Cardiac muscle cell (in vitro differentiated cells and primary cell): ENCODE results near the gene STAP2. TPM values are rescaled to one million over a fixed set of nuclear protein-coding genes. Genes with fewer than 3 reads are reported as not detected.

Experiments
- DNase-seq, 2 donors: peaks; one replicate each; pipeline versions ENCODE4 v3.0.0 to v3.0.0-alpha.2; 2010 to 2017; ENCODE audit warnings: low read depth in 1 of 2, low spot score in 1 of 2
- H3K27ac ChIP-seq: fragments of 200-600 bp; sonication (generic); 2 replicates; pipeline ENCODE4 v1.5.1; 2016
- H3K27me3 ChIP-seq: fragments of 200-600 bp; sonication (generic); 2 replicates; pipeline ENCODE4 v1.6.0; 2016; ENCODE audit warnings: control low read depth
- H3K36me3 ChIP-seq: fragments of 200-600 bp; sonication (generic); 2 replicates; pipeline ENCODE4 v1.5.1; 2016; ENCODE audit warnings: control low read depth
- H3K4me1 ChIP-seq: fragments of 200-600 bp; sonication (generic); 2 replicates; pipeline ENCODE4 v1.8.1; 2017; ENCODE audit warnings: low read depth, mild to moderate bottlenecking, mixed run types
- H3K4me3 ChIP-seq: fragments of 200-600 bp; sonication (generic); 2 replicates; pipeline ENCODE4 v1.5.1; 2016; ENCODE audit warnings: mild to moderate bottlenecking
- H3K9me3 ChIP-seq: fragments of 200-600 bp; sonication (generic); 2 replicates; pipeline ENCODE4 v1.5.1; 2017; ENCODE audit warnings: low read depth, mild to moderate bottlenecking, control low read depth
- polyA plus RNA-seq: library from polyadenylated mRNA; unstranded; fragments of >200 nt; fragmentation: Nextera tagmentation; extraction: Ambion mirVana; gene quantifications from 2 replicates; pipeline ENCODE4 v1.2.1, GENCODE V29; 2016
- total RNA-seq: library from RNA; depleted of rRNA; stranded (reverse); fragments of >200 nt; gene quantifications from 2 replicates; pipeline ENCODE4 v1.2.3, GENCODE V29; 2016
- TF ChIP-seq, protein P1 (sequence below): IDR thresholded peaks from 2 replicates; pipeline ENCODE4 v1.5.1; 2012; ENCODE audit warnings: low read depth, mild to moderate bottlenecking, low read length

Gene STAP2
- total and polyA plus RNA-seq, 2 experiments from 2014 or later: 12.3 to 20.3 TPM

DNA sequence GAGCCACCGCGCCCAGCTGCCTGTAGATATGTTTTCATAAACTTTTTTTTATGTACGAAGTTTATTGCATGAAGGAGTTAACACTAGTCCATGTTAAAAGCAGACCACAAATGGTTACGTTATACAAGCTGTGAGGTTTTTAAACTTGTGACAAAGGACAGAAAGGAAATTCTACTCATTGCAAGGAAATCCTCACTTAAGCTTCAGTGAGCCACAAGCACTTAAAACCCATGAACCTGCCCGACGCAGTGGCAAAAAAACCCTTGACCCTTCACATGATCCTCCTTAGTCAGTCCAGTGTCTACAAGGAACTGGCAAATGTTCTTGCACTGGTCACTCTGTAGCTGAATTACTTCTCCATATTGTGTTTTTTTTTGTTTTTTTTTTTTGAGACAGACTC lies 8.9 kb upstream of the STAP2 start:
- H3K27ac ChIP-seq: no peak overlapping the region
- H3K36me3 ChIP-seq: peaks cover 4% of the 10 kb centered on the region
- H3K9me3 ChIP-seq: no peaks in the 10 kb centered on the region
- H3K4me1 ChIP-seq: no peaks in the 10 kb centered on the region
- TF ChIP-seq, protein P1, sequence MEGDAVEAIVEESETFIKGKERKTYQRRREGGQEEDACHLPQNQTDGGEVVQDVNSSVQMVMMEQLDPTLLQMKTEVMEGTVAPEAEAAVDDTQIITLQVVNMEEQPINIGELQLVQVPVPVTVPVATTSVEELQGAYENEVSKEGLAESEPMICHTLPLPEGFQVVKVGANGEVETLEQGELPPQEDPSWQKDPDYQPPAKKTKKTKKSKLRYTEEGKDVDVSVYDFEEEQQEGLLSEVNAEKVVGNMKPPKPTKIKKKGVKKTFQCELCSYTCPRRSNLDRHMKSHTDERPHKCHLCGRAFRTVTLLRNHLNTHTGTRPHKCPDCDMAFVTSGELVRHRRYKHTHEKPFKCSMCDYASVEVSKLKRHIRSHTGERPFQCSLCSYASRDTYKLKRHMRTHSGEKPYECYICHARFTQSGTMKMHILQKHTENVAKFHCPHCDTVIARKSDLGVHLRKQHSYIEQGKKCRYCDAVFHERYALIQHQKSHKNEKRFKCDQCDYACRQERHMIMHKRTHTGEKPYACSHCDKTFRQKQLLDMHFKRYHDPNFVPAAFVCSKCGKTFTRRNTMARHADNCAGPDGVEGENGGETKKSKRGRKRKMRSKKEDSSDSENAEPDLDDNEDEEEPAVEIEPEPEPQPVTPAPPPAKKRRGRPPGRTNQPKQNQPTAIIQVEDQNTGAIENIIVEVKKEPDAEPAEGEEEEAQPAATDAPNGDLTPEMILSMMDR: no peak
- H3K27me3 ChIP-seq: no peaks in the 10 kb centered on the region
- no peak for DNase-seq
- no peak overlapping the region for H3K4me3 ChIP-seq

DNA sequence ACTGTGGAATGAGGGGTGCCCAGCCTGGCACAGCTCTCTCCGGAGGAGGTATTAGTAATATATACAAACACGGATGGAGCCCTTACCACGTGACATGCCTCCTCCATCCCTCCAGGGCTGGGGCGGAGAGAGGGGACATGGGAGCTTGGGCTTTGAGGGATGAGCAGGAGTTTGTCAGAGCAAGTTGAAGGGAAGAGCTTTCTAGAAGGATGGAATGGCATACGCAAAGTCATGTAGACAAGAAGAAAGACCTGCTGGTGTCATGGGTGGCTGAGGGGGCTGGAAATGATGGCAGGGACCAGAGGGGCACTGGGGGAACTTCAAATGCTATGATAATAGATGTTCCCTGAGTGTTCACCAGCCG lies 7.4 kb upstream of the STAP2 start:
- Histone ChIP-seq H3K36me3 (peaks cover 4% of the 10 kb centered on the region), H3K27ac (no peak overlapping the region), H3K4me1 (peaks cover 4% of the 10 kb centered on the region), H3K27me3 (no peaks in the 10 kb centered on the region), H3K4me3 (no peak overlapping the region), H3K9me3 (no peaks in the 10 kb centered on the region)
- no peak for DNase-seq
- TF ChIP-seq, protein P1: no peak

DNA sequence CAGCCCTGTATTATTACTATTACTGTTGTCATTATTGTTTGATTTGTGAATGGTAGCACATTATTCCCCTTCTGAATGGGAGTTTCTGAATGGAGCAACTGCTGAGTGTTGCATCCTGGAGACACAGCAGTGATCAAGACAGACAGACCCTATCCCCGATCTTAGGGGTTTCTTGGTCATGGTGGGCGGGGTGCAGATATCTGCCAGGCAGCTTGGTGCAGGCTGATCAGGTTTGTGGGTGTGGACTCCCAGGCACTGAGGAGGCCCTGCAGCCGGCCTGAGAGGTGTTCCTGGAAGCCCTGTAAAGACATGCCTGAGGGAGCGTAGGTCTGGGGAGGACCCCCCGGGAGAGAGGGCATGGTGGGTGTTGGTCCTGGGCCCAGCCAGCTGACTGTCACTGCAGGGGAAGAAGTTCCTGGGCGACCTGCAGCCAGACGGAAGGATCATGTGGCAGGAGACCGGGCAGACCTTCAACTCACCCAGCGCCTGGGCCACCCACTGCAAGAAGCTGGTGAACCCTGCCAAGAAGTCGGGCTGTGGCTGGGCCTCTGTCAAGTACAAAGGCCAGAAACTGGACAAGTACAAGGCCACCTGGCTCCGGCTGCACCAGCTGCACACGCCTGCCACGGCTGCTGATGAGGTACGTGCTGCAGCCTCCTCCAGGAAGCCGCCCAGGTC lies 6.9 kb upstream of the STAP2 start:
- H3K27ac ChIP-seq: no peak overlapping the region
- no peaks in the 10 kb centered on the region for H3K9me3 ChIP-seq
- peaks cover 4% of the 10 kb centered on the region for H3K36me3 ChIP-seq
- H3K4me3 ChIP-seq: no peak overlapping the region
- TF ChIP-seq, protein P1: no peak
- peaks cover 4% of the 10 kb centered on the region for H3K4me1 ChIP-seq
- DNase-seq: no peak
- H3K27me3 ChIP-seq: no peaks in the 10 kb centered on the region

DNA sequence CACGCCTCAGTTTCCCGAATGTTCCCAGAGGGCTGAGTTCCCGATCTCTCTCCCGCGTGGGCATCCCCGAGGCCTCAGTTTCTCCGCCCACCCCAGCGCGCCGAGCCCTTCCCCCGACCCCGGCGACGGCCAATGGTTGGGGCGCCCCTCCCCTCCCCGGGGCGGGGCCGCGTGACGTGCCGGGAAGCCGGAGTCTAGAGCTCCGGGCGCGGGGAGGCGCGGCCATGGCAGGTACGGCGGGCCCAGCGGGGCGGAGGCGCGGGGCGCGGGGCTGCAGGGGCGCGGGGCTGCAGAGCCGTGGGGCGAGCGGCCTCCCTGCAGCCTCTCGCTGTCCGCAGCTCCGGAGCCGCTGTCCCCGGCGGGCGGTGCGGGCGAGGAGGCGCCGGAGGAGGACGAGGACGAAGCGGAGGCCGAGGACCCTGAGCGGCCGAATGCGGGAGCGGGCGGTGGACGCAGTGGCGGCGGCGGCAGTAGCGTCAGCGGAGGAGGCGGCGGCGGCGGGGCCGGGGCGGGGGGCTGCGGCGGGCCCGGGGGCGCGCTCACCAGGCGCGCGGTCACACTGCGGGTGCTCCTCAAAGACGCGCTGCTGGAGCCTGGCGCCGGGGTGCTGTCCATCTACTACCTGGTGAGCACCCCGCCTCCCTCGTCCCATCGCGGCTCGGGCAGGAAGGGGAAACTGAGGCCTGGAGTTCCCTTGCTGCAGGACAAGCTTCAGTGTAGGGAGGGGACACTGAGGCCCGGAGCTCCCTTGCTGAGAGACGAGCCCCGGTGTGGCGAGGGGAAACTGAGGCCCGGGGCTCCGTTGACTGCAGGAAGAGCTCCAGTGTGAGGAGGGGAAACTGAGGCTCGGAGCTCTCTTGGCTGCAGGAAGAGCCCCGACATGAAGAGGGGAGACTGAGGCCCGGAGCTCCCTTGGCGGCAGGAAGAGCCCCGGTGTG lies 5.0 kb upstream of the STAP2 start, which contains the start of gene MPND:
Gene MPND, plus strand, starts transcription at position 193 of the 938 bp plus-strand sequence. Its CDS starts 32 bp downstream, at position 225.
- Histone ChIP-seq H3K27me3 (no peaks in the 10 kb centered on the region), H3K4me3 (peak within 1 kb of the TSS; percentile 62), H3K4me1 (peaks cover 7% of the 10 kb centered on the region), H3K9me3 (no peaks in the 10 kb centered on the region), H3K36me3 (peaks cover 4% of the 10 kb centered on the region), H3K27ac (peak within 1 kb of the TSS; percentile 89)
- DNase-seq: peak; percentile 86 to 95
- TF ChIP-seq, protein P1: no peak

DNA sequence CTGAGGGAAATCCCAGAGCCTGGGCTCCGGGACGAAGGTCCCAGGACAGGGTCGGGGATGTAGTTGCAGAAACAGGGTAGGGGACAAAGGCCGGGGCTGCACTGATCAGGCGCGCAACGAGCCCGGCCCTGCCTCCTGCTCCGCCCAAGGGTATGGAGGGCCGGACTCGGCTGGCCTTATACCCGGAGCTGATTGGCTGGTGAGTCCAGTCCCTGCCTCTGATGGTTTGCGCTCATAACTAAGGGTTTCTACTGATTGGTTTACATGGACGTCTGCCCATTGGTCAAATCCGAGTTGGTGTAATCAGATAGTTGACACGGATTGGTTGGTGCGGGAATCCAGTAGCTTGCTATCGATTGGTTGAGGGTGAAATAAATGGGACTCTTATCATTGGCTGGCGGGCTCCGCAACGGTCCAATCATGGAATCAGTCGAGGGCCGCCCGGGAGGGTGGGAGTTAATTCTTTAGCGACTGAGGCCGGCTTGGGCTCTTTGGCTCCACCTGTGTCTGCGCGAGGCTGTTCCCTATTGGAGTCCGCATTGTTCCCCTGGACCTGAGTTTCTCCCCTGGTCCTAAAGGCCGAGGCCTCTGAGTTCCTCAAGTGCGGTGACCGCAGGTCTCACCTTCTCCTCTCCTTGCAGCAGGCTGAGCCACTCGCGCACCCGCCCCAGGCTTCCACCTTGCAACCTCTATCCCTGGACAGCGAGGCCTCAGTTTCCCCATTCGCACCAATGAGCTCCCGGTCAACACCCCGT lies 4.2 kb upstream of the STAP2 start:
- Histone ChIP-seq H3K27ac (peak overlapping the region; percentile 89), H3K9me3 (no peaks in the 10 kb centered on the region), H3K36me3 (peaks cover 4% of the 10 kb centered on the region), H3K4me1 (peaks cover 15% of the 10 kb centered on the region), H3K4me3 (peak overlapping the region; percentile 62), H3K27me3 (no peaks in the 10 kb centered on the region)
- peak; percentile 99 to 100 for DNase-seq
- TF ChIP-seq, protein P1: peak; percentile 35
